Measurements from ENCODE around the gene B4GALT6. TPM values are rescaled to one million over a fixed set of nuclear protein-coding genes. Genes with fewer than 3 reads are reported as not detected.

The B4GALT6 gene
- total RNA-seq, 2 donors from 2014 or later: 0.52 to 0.66 TPM

- H3K9me3 ChIP-seq: no peaks in the 10 kb centered on the region
- TF ChIP-seq POLR2A (IDR thresholded peaks at IDR 0.05) (no peak), CTCF (IDR thresholded peaks at IDR 0.05) (no peak)
- H3K4me1 ChIP-seq: no peaks in the 10 kb centered on the region
- H3K4me3 ChIP-seq: no peak overlapping the region
- DNase-seq (no peak), ATAC-seq (no peak)
- 75 to 84% methylated on average over 7 of the region's 7 CpGs for WGBS, 2 donors
- intact Hi-C loops (cut with DNase I): no loop called here
- H3K36me3 ChIP-seq (replicated peaks in 1 of 2; ENCODE audit: insufficient read depth in 1 of 2, low read depth in 2 of 2): no peaks in the 10 kb centered on the region
- no peak overlapping the region for H3K27ac ChIP-seq
- H3K27me3 ChIP-seq: no peaks in the 10 kb centered on the region
Observed at GRCh38 chr18:31646332-31647126, 37.9 kb downstream of the B4GALT6 start.

GRCh38 chr18:31645411-31645810 is 39.0 kb downstream of the B4GALT6 start:
- Histone ChIP-seq H3K4me1 (no peaks in the 10 kb centered on the region), H3K27me3 (no peaks in the 10 kb centered on the region), H3K4me3 (no peak overlapping the region), H3K27ac (no peak overlapping the region), H3K9me3 (no peaks in the 10 kb centered on the region), H3K36me3 (replicated peaks in 1 of 2; ENCODE audit: insufficient read depth in 1 of 2, low read depth in 2 of 2) (no peaks in the 10 kb centered on the region)
- intact Hi-C loops (cut with DNase I): no loop called here
- no peak for TF ChIP-seq POLR2A (IDR thresholded peaks at IDR 0.05)
- TF ChIP-seq CTCF (IDR thresholded peaks at IDR 0.05): no peak
- DNase-seq: no peak
- WGBS, 2 donors: 90 to 91% methylated on average over 4 of the region's 4 CpGs
- no peak for ATAC-seq

- Histone ChIP-seq H3K27ac (no peak overlapping the region), H3K4me3 (no peak overlapping the region), H3K36me3 (replicated peaks in 1 of 2; ENCODE audit: insufficient read depth in 1 of 2, low read depth in 2 of 2) (no peaks in the 10 kb centered on the region), H3K9me3 (no peaks in the 10 kb centered on the region), H3K4me1 (no peaks in the 10 kb centered on the region), H3K27me3 (no peaks in the 10 kb centered on the region)
- ATAC-seq: no peak
- WGBS, 2 donors: 89 to 90% methylated on average over 4 of the region's 4 CpGs
- intact Hi-C loops (cut with DNase I): no loop called here
- no peak for TF ChIP-seq CTCF (IDR thresholded peaks at IDR 0.05)
- no peak for TF ChIP-seq POLR2A (IDR thresholded peaks at IDR 0.05)
- no peak for DNase-seq
Observed at GRCh38 chr18:31643003-31643402, 41.4 kb downstream of the B4GALT6 start.

- 89 to 93% methylated on average over 3 of the region's 3 CpGs for WGBS, 2 donors
- H3K27me3 ChIP-seq: no peaks in the 10 kb centered on the region
- DNase-seq (no peak), ATAC-seq (no peak)
- no peak overlapping the region for H3K27ac ChIP-seq
- no peaks in the 10 kb centered on the region for H3K9me3 ChIP-seq
- H3K36me3 ChIP-seq (replicated peaks in 1 of 2; ENCODE audit: insufficient read depth in 1 of 2, low read depth in 2 of 2): no peaks in the 10 kb centered on the region
- no peak overlapping the region for H3K4me3 ChIP-seq
- TF ChIP-seq POLR2A (IDR thresholded peaks at IDR 0.05) (no peak), CTCF (IDR thresholded peaks at IDR 0.05) (no peak)
- intact Hi-C loops (cut with DNase I): no loop called here
- no peaks in the 10 kb centered on the region for H3K4me1 ChIP-seq
Observed at GRCh38 chr18:31637445-31637844, 46.9 kb downstream of the B4GALT6 start.

GRCh38 chr18:31636387-31636786 is 48.0 kb downstream of the B4GALT6 start:
- Histone ChIP-seq H3K4me1 (no peaks in the 10 kb centered on the region), H3K27me3 (no peaks in the 10 kb centered on the region), H3K4me3 (no peak overlapping the region), H3K27ac (no peak overlapping the region), H3K9me3 (no peaks in the 10 kb centered on the region), H3K36me3 (replicated peaks in 1 of 2; ENCODE audit: insufficient read depth in 1 of 2, low read depth in 2 of 2) (no peaks in the 10 kb centered on the region)
- no peak for TF ChIP-seq POLR2A (IDR thresholded peaks at IDR 0.05)
- TF ChIP-seq CTCF (IDR thresholded peaks at IDR 0.05): no peak
- ATAC-seq (no peak), DNase-seq (no peak)
- intact Hi-C loops (cut with DNase I): no loop called here

Data from body of pancreas (tissue), 4 donors.